ENCODE data around the gene SYCE3.
A peak's percentile ranks its signal among the peaks of the same experiment; 100 is the strongest.
"Not testable (repeated sequence)": the region's sequence is repeated elsewhere in the genome, so short reads cannot be mapped to it uniquely, and the experiment has no call there.

The SYCE3 gene

GRCh38 chr22:50562523-50563412 lies at the start of gene SYCE3:
SYCE3 (minus strand) TSS chr22:50562919; CDS start chr22:50556405, 6,514 bp downstream.
- DNase-seq (ENCODE audit: low spot score): peak; percentile 96

- DNase-seq (ENCODE audit: low spot score): no peak
Observed at GRCh38 chr22:50612168-50612527, 49.4 kb upstream of the SYCE3 start.

- DNase-seq (ENCODE audit: low spot score): no peak
Observed at GRCh38 chr22:50611341-50612060, 48.8 kb upstream of the SYCE3 start.

- DNase-seq (ENCODE audit: low spot score): no peak
Observed at GRCh38 chr22:50610581-50610980, 47.9 kb upstream of the SYCE3 start.

GRCh38 chr22:50610041-50610451 lies 47.3 kb upstream of the SYCE3 start:
- no peak for DNase-seq (ENCODE audit: low spot score)

GRCh38 chr22:50609599-50609998 lies 46.9 kb upstream of the SYCE3 start:
- no peak for DNase-seq (ENCODE audit: low spot score)

GRCh38 chr22:50608996-50609395 lies 46.3 kb upstream of the SYCE3 start:
- DNase-seq (ENCODE audit: low spot score): no peak

- DNase-seq (ENCODE audit: low spot score): not testable (repeated sequence)
Observed at GRCh38 chr22:50608058-50608840, 45.5 kb upstream of the SYCE3 start.

GRCh38 chr22:50607659-50608020 lies 44.9 kb upstream of the SYCE3 start:
- no peak for DNase-seq (ENCODE audit: low spot score)

GRCh38 chr22:50606946-50607658 lies 44.4 kb upstream of the SYCE3 start:
- DNase-seq (ENCODE audit: low spot score): no peak

- DNase-seq (ENCODE audit: low spot score): no peak
Observed at GRCh38 chr22:50606165-50606945, 43.6 kb upstream of the SYCE3 start.

- DNase-seq (ENCODE audit: low spot score): no peak
Observed at GRCh38 chr22:50605613-50606074, 42.9 kb upstream of the SYCE3 start.

- DNase-seq (ENCODE audit: low spot score): no peak
Observed at GRCh38 chr22:50605002-50605612, 42.4 kb upstream of the SYCE3 start.

GRCh38 chr22:50604256-50605001 lies 41.7 kb upstream of the SYCE3 start:
- no peak for DNase-seq (ENCODE audit: low spot score)

- DNase-seq (ENCODE audit: low spot score): no peak
Observed at GRCh38 chr22:50603511-50604255, 41.0 kb upstream of the SYCE3 start.

- no peak for DNase-seq (ENCODE audit: low spot score)
Observed at GRCh38 chr22:50602338-50602700, 39.6 kb upstream of the SYCE3 start.

- DNase-seq (ENCODE audit: low spot score): no peak
Observed at GRCh38 chr22:50601669-50602337, 39.1 kb upstream of the SYCE3 start.

- DNase-seq (ENCODE audit: low spot score): peak; percentile 59
Observed at GRCh38 chr22:50600967-50601668, 38.4 kb upstream of the SYCE3 start.

Data from iPS-NIHi11 (cell line).